ENCODE measurements around the gene CNKSR3.

The CNKSR3 gene

GRCh38 chr6:154479351-154479769 lies 31.1 kb downstream of the CNKSR3 start:
- peaks cover 0 to 32% (median 2%) of the 10 kb centered on the region in 10 experiments; a peak in 9 of 20 replicates for H3K4me1 ChIP-seq
- no peak overlapping the region for H3K9ac ChIP-seq
- H3K4me2 ChIP-seq, result no peak overlapping the region
- H4K20me1 ChIP-seq, result peaks cover 0 to 30% (median 0%) of the 10 kb centered on the region in 11 experiments; a peak in 4 of 22 replicates
- 0 out of 22 replicates have a peak, but pooled peaks cover 0 to 6% (median 0%) of the 10 kb centered on the region in 11 experiments for H3K36me3 ChIP-seq
- no peaks in the 10 kb centered on the region for H3K9me3 ChIP-seq (replicated peaks in 1 of 11)
- no peak overlapping the region for H3K27ac ChIP-seq
- H3K27me3 ChIP-seq, result no peaks in the 10 kb centered on the region
- H3K4me3 ChIP-seq, result no peak overlapping the region
- no peak for TF ChIP-seq Cebpa-rat (IDR thresholded peaks at IDR 0.05)

DNA sequence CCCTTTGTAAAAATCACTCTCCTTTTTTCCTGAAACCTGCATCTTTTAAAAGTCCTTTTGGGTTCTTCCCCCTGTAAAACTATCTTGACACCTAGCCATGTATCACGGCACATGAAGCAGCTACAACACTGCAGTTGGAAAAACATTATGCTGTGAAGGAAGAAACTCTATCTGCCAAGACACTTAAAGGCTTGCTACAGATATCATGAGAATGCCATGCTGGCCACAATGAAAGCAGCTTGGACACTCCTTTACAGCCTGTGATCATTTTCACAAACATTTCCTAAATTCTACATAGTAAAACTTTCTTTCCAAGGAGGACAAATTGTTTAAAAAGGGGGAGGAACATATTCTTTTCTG lies 31.8 kb downstream of the CNKSR3 start:
- no peaks in the 10 kb centered on the region for H3K9me3 ChIP-seq (replicated peaks in 1 of 11)
- no peaks in the 10 kb centered on the region for H3K27me3 ChIP-seq
- no peak overlapping the region for H3K4me3 ChIP-seq
- H3K4me2 ChIP-seq, result peak overlapping the region in 2 of 11 experiments; percentile 25 to 69; a peak in 2 of 22 replicates
- peaks cover 0 to 30% (median 0%) of the 10 kb centered on the region in 11 experiments; a peak in 4 of 22 replicates for H4K20me1 ChIP-seq
- TF ChIP-seq Cebpa-rat (IDR thresholded peaks at IDR 0.05), result no peak
- 0 out of 22 replicates have a peak, but pooled peaks cover 0 to 6% (median 0%) of the 10 kb centered on the region in 11 experiments for H3K36me3 ChIP-seq
- no peak overlapping the region for H3K9ac ChIP-seq
- H3K27ac ChIP-seq, result no peak overlapping the region; a peak in 1 of 22 replicates
- H3K4me1 ChIP-seq, result peaks cover 0 to 35% (median 2%) of the 10 kb centered on the region in 10 experiments; a peak in 9 of 20 replicates

GRCh38 chr6:154478021-154478700 lies 32.3 kb downstream of the CNKSR3 start:
- H3K27ac ChIP-seq, result no peak overlapping the region; a peak in 1 of 22 replicates
- H3K9me3 ChIP-seq (replicated peaks in 1 of 11), result no peaks in the 10 kb centered on the region
- no peak overlapping the region for H3K9ac ChIP-seq
- peak overlapping the region in 3 of 11 experiments; percentile 44 to 69 (median 65); a peak in 6 of 22 replicates for H3K4me2 ChIP-seq
- no peak overlapping the region for H3K4me3 ChIP-seq
- H3K4me1 ChIP-seq, result peaks cover 0 to 35% (median 2%) of the 10 kb centered on the region in 10 experiments; a peak in 9 of 20 replicates
- no peaks in the 10 kb centered on the region for H3K27me3 ChIP-seq
- TF ChIP-seq Cebpa-rat (IDR thresholded peaks at IDR 0.05), result no peak
- H4K20me1 ChIP-seq, result peaks cover 0 to 30% (median 0%) of the 10 kb centered on the region in 11 experiments; a peak in 4 of 22 replicates
- H3K36me3 ChIP-seq, result 0 out of 22 replicates have a peak, but pooled peaks cover 0 to 6% (median 0%) of the 10 kb centered on the region in 11 experiments

GRCh38 chr6:154476494-154476893 lies 34.0 kb downstream of the CNKSR3 start:
- Histone ChIP-seq H3K4me3 (no peak overlapping the region), H3K9me3 (replicated peaks in 1 of 11) (peaks cover 0 to 2% (median 0%) of the 10 kb centered on the region in 11 experiments; a peak in 3 of 22 replicates), H3K36me3 (0 out of 22 replicates have a peak, but pooled peaks cover 0 to 6% (median 0%) of the 10 kb centered on the region in 11 experiments), H3K9ac (no peak overlapping the region), H4K20me1 (peaks cover 0 to 24% (median 0%) of the 10 kb centered on the region in 11 experiments; a peak in 4 of 22 replicates), H3K27ac (no peak overlapping the region), H3K4me2 (no peak overlapping the region), H3K4me1 (peaks cover 0 to 35% (median 2%) of the 10 kb centered on the region in 10 experiments; a peak in 9 of 20 replicates), H3K27me3 (no peaks in the 10 kb centered on the region)
- TF ChIP-seq Cebpa-rat (IDR thresholded peaks at IDR 0.05), result no peak

DNA sequence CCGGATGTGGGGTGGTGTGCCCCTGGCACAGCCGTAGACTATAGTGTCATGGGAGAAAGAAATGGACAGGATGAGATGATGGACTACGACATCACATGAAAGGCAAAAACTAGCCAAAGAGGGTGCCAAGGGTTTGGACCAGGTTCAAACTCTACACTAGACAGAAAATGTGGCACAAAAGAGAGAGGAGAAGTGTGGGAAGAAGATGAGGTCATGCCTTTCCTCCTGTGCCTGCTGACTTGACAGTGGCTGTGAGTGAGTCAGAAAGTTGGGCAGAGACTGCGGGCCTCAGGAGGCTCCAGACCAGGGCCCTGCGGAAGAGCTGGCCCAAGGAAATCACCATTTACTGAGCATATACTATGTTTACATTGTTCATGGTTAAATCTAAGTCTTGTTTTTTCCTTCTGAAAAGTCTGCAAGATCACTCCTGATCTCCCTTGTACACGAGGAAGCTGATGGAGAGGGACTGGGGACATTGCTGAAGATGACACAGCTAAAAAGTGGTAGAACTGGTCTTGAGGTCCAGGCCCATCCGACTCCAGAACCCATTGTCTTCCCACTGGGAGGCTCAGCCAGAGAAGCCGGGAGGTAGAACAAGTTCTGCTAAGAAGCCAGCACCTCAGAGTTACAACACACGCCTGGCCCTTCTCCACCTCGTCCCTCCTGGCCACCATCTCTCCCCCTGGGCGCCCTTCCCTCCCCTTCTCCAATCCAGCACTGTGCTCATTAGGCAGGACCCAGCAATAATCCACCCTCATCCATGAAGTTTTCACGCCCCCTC lies 35.6 kb downstream of the CNKSR3 start:
- H3K9me3 ChIP-seq (replicated peaks in 1 of 11), result peaks cover 8 to 18% (median 11%) of the 10 kb centered on the region in 11 experiments
- peak overlapping the region in 2 of 11 experiments; percentile 35 to 44; a peak in 3 of 22 replicates for H3K27ac ChIP-seq
- no peak for TF ChIP-seq Cebpa-rat (IDR thresholded peaks at IDR 0.05)
- H3K4me2 ChIP-seq, result peak overlapping the region in 3 of 11 experiments; percentile 44 to 55 (median 54); a peak in 6 of 22 replicates
- no peak overlapping the region for H3K9ac ChIP-seq
- peaks cover 0 to 17% (median 0%) of the 10 kb centered on the region in 11 experiments; a peak in 3 of 22 replicates for H4K20me1 ChIP-seq
- H3K27me3 ChIP-seq, result no peaks in the 10 kb centered on the region
- peaks cover 0 to 35% (median 2%) of the 10 kb centered on the region in 10 experiments; a peak in 9 of 20 replicates for H3K4me1 ChIP-seq
- H3K36me3 ChIP-seq, result peaks cover 0 to 11% (median 0%) of the 10 kb centered on the region in 11 experiments; a peak in 3 of 22 replicates
- H3K4me3 ChIP-seq, result no peak overlapping the region

GRCh38 chr6:154473324-154473723 lies 37.2 kb downstream of the CNKSR3 start:
- no peak overlapping the region for H3K27ac ChIP-seq
- peaks cover 0 to 33% (median 7%) of the 10 kb centered on the region in 10 experiments; a peak in 10 of 20 replicates for H3K4me1 ChIP-seq
- no peak for TF ChIP-seq Cebpa-rat (IDR thresholded peaks at IDR 0.05)
- H3K4me2 ChIP-seq, result no peak overlapping the region
- no peak overlapping the region for H3K9ac ChIP-seq
- no peak overlapping the region for H3K4me3 ChIP-seq
- H3K36me3 ChIP-seq, result peaks cover 0 to 11% (median 0%) of the 10 kb centered on the region in 11 experiments; a peak in 3 of 22 replicates
- no peaks in the 10 kb centered on the region for H3K27me3 ChIP-seq
- peaks cover 0 to 9% (median 0%) of the 10 kb centered on the region in 11 experiments; a peak in 2 of 22 replicates for H4K20me1 ChIP-seq
- peaks cover 8 to 18% (median 12%) of the 10 kb centered on the region in 11 experiments for H3K9me3 ChIP-seq (replicated peaks in 1 of 11)

DNA sequence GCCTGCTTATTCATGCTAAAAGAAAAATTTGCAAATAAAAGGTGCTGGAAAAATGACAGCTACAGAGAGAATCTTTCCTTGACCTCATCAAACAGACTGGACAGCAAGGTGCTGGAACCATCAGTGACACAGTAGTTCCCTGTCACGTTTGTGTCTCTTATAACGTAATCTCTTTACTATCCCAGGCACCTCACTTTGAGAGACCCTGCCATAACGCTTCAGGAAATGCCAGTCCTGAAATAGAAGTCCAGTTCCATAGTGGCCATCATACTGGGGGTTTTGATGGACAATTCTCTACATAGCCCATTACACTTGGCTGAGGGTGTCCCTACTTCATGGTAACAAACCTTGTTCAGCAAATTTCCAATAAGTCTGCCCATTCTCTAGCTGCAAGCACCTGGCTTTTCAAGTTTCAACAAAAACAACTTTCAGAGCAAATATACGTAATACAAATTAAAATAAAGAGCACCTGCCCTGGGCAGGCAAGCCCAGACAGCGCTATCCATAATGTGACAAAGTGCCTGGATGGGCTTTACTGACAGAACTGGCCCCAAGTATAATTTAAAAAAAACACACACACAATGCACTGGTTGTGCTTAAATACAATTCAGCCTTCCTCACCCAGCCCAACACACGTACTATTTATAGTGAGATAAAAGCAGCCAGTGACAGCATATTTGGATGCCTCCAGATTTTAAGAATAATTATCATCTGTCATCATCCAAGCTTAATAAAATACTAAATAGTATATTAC lies 38.7 kb downstream of the CNKSR3 start:
- H3K27ac ChIP-seq, result no peak overlapping the region
- TF ChIP-seq Cebpa-rat (IDR thresholded peaks at IDR 0.05), result no peak

More for the DNA sequence above, 38.7 kb downstream of the CNKSR3 start:
- H3K36me3 ChIP-seq, result peaks cover 0 to 11% (median 0%) of the 10 kb centered on the region in 11 experiments; a peak in 3 of 22 replicates
- H3K27me3 ChIP-seq, result no peaks in the 10 kb centered on the region
- peaks cover 8 to 18% (median 12%) of the 10 kb centered on the region in 11 experiments for H3K9me3 ChIP-seq (replicated peaks in 1 of 11)
- H3K9ac ChIP-seq, result no peak overlapping the region
- no peak overlapping the region for H3K4me2 ChIP-seq
- H3K4me1 ChIP-seq, result peaks cover 0 to 22% (median 5%) of the 10 kb centered on the region in 10 experiments; a peak in 9 of 20 replicates
- no peaks in the 10 kb centered on the region; a peak in 1 of 22 replicates for H4K20me1 ChIP-seq
- no peak overlapping the region for H3K4me3 ChIP-seq
